HepG2 (cell line): Measurements from ENCODE around the gene TAF5. TPM values are rescaled to one million over a fixed set of nuclear protein-coding genes. Genes with fewer than 3 reads are reported as not detected.

Source experiments
- FOXK1 ChIP-seq: sonication (generic); formaldehyde crosslinking; IDR thresholded peaks from 2 replicates; pipeline ENCODE4 v1.4.0; 2020; ENCODE audit warnings: low read depth, missing genetic modification reagents, borderline replicate concordance
- GFI1 ChIP-seq: sonication (generic); formaldehyde crosslinking; IDR thresholded peaks from 2 replicates; pipeline ENCODE4 v1.5.0; 2020; ENCODE audit warnings: missing genetic modification reagents, mild to moderate bottlenecking, borderline replicate concordance
- KMT2B ChIP-seq: IDR thresholded peaks from 2 replicates; pipeline ENCODE4 v1.6.1; 2016; ENCODE audit warnings: missing genetic modification reagents, missing compliant biosample characterization
- MEF2D ChIP-seq: sonication (generic); formaldehyde crosslinking; IDR thresholded peaks from 2 replicates; pipeline ENCODE4 v1.5.1; 2020; ENCODE audit warnings: mild to moderate bottlenecking, missing genetic modification reagents
- MTA3 ChIP-seq: sonication (generic); formaldehyde crosslinking; IDR thresholded peaks from 2 replicates; pipeline ENCODE4 v1.4.0; 2020; ENCODE audit warnings: missing genetic modification reagents
- NONO ChIP-seq, 2 experiments: fragments of 450-650 bp in 1 of 2; sonication (generic) in 1 of 2; formaldehyde crosslinking in 1 of 2; IDR thresholded peaks in 1 of 2; conservative IDR thresholded peaks in 1 of 2; 2 replicates each; pipeline versions ENCODE4 v1.6.1 to v1.8.0; 2017 to 2022; ENCODE audit warnings: mild to moderate bottlenecking in 1 of 2, missing genetic modification reagents in 1 of 2, moderate library complexity in 1 of 2
- RARA ChIP-seq: IDR thresholded peaks from 2 replicates; pipeline ENCODE4 v1.6.1; 2016; ENCODE audit warnings: missing genetic modification reagents, missing compliant biosample characterization
- RFX5 ChIP-seq: IDR thresholded peaks from 2 replicates; pipeline ENCODE4 v1.6.1; 2011; ENCODE audit warnings: low read depth, low read length, improper control_type of control experiment
- SAFB2 ChIP-seq: sonication (generic); formaldehyde crosslinking; IDR thresholded peaks from 2 replicates; pipeline ENCODE4 v1.5.1; 2020; ENCODE audit warnings: missing genetic modification reagents, low read depth, mild to moderate bottlenecking, borderline replicate concordance
- ZBTB46 ChIP-seq: sonication (generic); formaldehyde crosslinking; IDR thresholded peaks from 2 replicates; pipeline ENCODE4 v1.4.0; 2020; ENCODE audit warnings: mild to moderate bottlenecking, missing genetic modification reagents, borderline replicate concordance
- ZKSCAN8 ChIP-seq: IDR thresholded peaks from 2 replicates; pipeline ENCODE4 v1.6.1; 2016; ENCODE audit warnings: borderline replicate concordance, missing genetic modification reagents, missing compliant biosample characterization
- ZMYM4 ChIP-seq: sonication (generic); formaldehyde crosslinking; IDR thresholded peaks from 2 replicates; pipeline ENCODE4 v1.8.1; 2023; ENCODE audit warnings: mild to moderate bottlenecking, missing genetic modification reagents
- ZNF557 ChIP-seq: sonication (generic); formaldehyde crosslinking; IDR thresholded peaks from 2 replicates; pipeline ENCODE4 v1.4.0; 2020; ENCODE audit warnings: missing genetic modification reagents
- ZNF605 ChIP-seq: sonication (generic); formaldehyde crosslinking; IDR thresholded peaks from 2 replicates; pipeline ENCODE4 v1.8.0; 2022; ENCODE audit warnings: mild to moderate bottlenecking, missing genetic modification reagents
- ZNF790 ChIP-seq: sonication (generic); formaldehyde crosslinking; IDR thresholded peaks from 2 replicates; pipeline ENCODE4 v1.8.0; 2022; ENCODE audit warnings: missing genetic modification reagents, mild to moderate bottlenecking, borderline replicate concordance
- polyA plus RNA-seq, 8 experiments: library from polyadenylated mRNA; depleted of rRNA in 3 of 8; stranded (reverse) in 7 of 8; unstranded in 1 of 8; fragments of >200 nt; fragmentation: Illumina TruSeq in 4 of 8; extraction: Trizol in 4 of 8; gene quantifications; 2 replicates each; pipeline versions ENCODE4 v1.2.1 to v1.2.3, GENCODE V29; 2011 to 2016; ENCODE audit warnings: low read depth in 4 of 8, missing spikeins in 1 of 8, mixed read lengths in 1 of 8; ENCODE audit not compliant: insufficient read depth in 1 of 8
- total RNA-seq, 5 experiments: library from RNA; depleted of rRNA; stranded (reverse); fragments of >200 nt; fragmentation: Illumina TruSeq; extraction: Trizol; gene quantifications; 2 replicates each; pipeline ENCODE4 v1.2.3, GENCODE V29; 2016; ENCODE audit warnings: low read depth in 1 of 5
- TF ChIP-seq, protein P1 (sequence below): sonication (generic); formaldehyde crosslinking; IDR thresholded peaks from 2 replicates; pipeline ENCODE4 v1.4.0; 2020; ENCODE audit warnings: missing genetic modification reagents
- TF ChIP-seq, protein P2 (sequence below): sonication (generic); formaldehyde crosslinking; IDR thresholded peaks from 2 replicates; pipeline ENCODE4 v1.4.0; 2020; ENCODE audit warnings: missing genetic modification reagents

TAF5 gene
- total and polyA plus RNA-seq, 2 of the 13 experiments (the other 11 are each of a cell fraction or from before 2014, with no cell fraction given) = 3.8 to 8.7 TPM

DNA sequence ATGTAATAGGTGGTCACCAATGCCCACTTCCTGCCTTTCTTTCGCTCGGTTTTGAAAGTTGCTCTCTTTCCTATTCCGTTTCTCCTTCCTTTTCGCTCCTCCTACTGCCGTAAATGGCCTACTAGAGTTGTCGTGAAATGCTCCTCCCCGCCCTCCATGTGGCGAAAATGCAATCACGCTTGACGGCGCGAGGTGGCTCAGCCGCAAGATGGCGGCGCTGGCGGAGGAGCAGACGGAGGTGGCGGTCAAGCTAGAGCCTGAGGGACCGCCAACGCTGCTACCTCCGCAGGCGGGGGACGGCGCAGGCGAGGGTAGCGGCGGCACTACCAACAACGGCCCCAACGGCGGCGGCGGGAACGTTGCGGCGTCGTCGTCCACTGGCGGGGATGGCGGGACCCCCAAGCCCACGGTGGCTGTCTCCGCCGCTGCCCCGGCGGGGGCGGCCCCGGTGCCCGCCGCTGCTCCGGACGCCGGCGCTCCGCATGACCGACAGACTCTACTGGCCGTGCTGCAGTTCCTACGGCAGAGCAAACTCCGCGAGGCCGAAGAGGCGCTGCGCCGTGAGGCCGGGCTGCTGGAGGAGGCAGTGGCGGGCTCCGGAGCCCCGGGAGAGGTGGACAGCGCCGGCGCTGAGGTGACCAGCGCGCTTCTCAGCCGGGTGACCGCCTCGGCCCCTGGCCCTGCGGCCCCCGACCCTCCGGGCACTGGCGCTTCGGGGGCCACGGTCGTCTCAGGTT, at the start of gene TAF5 (continued):
- TF ChIP-seq ZNF605 (CRISPR knock-in tag) = no peak; the same call in none of the 2 replicates
- TF ChIP-seq ZNF790 (CRISPR knock-in tag) = peak; percentile 9; the same call in 1 of the 2 replicates
- TF ChIP-seq ZNF557 = no peak
- no peak for TF ChIP-seq ZBTB46 (CRISPR knock-in tag)
- peak; percentile 94 for TF ChIP-seq ZMYM4
- TF ChIP-seq GFI1 (CRISPR knock-in tag) = peak; percentile 63; the same call in 1 of the 2 replicates
- TF ChIP-seq RARA (CRISPR knock-in tag) = peak; percentile 33; the same call in 1 of the 2 replicates
- TF ChIP-seq, protein P1, sequence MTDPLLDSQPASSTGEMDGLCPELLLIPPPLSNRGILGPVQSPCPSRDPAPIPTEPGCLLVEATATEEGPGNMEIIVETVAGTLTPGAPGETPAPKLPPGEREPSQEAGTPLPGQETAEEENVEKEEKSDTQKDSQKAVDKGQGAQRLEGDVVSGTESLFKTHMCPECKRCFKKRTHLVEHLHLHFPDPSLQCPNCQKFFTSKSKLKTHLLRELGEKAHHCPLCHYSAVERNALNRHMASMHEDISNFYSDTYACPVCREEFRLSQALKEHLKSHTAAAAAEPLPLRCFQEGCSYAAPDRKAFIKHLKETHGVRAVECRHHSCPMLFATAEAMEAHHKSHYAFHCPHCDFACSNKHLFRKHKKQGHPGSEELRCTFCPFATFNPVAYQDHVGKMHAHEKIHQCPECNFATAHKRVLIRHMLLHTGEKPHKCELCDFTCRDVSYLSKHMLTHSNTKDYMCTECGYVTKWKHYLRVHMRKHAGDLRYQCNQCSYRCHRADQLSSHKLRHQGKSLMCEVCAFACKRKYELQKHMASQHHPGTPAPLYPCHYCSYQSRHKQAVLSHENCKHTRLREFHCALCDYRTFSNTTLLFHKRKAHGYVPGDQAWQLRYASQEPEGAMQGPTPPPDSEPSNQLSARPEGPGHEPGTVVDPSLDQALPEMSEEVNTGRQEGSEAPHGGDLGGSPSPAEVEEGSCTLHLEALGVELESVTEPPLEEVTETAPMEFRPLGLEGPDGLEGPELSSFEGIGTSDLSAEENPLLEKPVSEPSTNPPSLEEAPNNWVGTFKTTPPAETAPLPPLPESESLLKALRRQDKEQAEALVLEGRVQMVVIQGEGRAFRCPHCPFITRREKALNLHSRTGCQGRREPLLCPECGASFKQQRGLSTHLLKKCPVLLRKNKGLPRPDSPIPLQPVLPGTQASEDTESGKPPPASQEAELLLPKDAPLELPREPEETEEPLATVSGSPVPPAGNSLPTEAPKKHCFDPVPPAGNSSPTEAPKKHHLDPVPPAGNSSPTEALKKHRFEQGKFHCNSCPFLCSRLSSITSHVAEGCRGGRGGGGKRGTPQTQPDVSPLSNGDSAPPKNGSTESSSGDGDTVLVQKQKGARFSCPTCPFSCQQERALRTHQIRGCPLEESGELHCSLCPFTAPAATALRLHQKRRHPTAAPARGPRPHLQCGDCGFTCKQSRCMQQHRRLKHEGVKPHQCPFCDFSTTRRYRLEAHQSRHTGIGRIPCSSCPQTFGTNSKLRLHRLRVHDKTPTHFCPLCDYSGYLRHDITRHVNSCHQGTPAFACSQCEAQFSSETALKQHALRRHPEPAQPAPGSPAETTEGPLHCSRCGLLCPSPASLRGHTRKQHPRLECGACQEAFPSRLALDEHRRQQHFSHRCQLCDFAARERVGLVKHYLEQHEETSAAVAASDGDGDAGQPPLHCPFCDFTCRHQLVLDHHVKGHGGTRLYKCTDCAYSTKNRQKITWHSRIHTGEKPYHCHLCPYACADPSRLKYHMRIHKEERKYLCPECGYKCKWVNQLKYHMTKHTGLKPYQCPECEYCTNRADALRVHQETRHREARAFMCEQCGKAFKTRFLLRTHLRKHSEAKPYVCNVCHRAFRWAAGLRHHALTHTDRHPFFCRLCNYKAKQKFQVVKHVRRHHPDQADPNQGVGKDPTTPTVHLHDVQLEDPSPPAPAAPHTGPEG (CRISPR knock-in tag) = no peak; the same call in 1 of the 2 replicates
- 0 out of 2 replicates have a peak, but pooled peaks have one; percentile 34 for TF ChIP-seq ZKSCAN8 (CRISPR knock-in tag)
- no peak for TF ChIP-seq RFX5
- no peak for TF ChIP-seq MTA3 (CRISPR knock-in tag)
- TF ChIP-seq, protein P2, sequence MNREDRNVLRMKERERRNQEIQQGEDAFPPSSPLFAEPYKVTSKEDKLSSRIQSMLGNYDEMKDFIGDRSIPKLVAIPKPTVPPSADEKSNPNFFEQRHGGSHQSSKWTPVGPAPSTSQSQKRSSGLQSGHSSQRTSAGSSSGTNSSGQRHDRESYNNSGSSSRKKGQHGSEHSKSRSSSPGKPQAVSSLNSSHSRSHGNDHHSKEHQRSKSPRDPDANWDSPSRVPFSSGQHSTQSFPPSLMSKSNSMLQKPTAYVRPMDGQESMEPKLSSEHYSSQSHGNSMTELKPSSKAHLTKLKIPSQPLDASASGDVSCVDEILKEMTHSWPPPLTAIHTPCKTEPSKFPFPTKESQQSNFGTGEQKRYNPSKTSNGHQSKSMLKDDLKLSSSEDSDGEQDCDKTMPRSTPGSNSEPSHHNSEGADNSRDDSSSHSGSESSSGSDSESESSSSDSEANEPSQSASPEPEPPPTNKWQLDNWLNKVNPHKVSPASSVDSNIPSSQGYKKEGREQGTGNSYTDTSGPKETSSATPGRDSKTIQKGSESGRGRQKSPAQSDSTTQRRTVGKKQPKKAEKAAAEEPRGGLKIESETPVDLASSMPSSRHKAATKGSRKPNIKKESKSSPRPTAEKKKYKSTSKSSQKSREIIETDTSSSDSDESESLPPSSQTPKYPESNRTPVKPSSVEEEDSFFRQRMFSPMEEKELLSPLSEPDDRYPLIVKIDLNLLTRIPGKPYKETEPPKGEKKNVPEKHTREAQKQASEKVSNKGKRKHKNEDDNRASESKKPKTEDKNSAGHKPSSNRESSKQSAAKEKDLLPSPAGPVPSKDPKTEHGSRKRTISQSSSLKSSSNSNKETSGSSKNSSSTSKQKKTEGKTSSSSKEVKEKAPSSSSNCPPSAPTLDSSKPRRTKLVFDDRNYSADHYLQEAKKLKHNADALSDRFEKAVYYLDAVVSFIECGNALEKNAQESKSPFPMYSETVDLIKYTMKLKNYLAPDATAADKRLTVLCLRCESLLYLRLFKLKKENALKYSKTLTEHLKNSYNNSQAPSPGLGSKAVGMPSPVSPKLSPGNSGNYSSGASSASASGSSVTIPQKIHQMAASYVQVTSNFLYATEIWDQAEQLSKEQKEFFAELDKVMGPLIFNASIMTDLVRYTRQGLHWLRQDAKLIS (CRISPR knock-in tag) = peak; percentile 82
- peak; percentile 87 for TF ChIP-seq FOXK1 (CRISPR knock-in tag)
- TF ChIP-seq SAFB2 (CRISPR knock-in tag) = peak; percentile 62; the same call in 1 of the 2 replicates
- no peak; the same call in 1 of the 2 replicates for TF ChIP-seq MEF2D (CRISPR knock-in tag)
- peak; percentile 84 for TF ChIP-seq KMT2B (CRISPR knock-in tag)
- no peak for TF ChIP-seq NONO (IDR thresholded peaks at IDR 0.05)
- TF ChIP-seq NONO (CRISPR knock-in tag; conservative IDR thresholded peaks at IDR 0.05) = peak; percentile 66
